Karpas-422 (cell line): ENCODE results near the gene XRCC5. TPM values are rescaled to one million over a fixed set of nuclear protein-coding genes. Genes with fewer than 3 reads are reported as not detected.

Experiments used
- DNase-seq: peaks from one replicate; pipeline ENCODE4 v3.0.0-alpha.2; 2015
- H2AFZ ChIP-seq: fragments of 200-600 bp; sonication (generic); 2 replicates; pipeline ENCODE4 v1.6.1; 2014; ENCODE audit warnings: antibody characterized with exemption, low read length, mixed read lengths
- H3K27ac ChIP-seq: fragments of 200-600 bp; sonication (generic); 2 replicates; pipeline ENCODE4 v1.5.1; 2014; ENCODE audit warnings: mild to moderate bottlenecking, low read length, moderate library complexity
- H3K27me3 ChIP-seq: fragments of 200-600 bp; sonication (generic); 2 replicates; pipeline ENCODE4 v1.6.1; 2014; ENCODE audit warnings: low read length, mixed read lengths
- H3K36me3 ChIP-seq: fragments of 200-600 bp; sonication (generic); 2 replicates; pipeline ENCODE4 v1.6.1; 2014; ENCODE audit warnings: low read length, mixed read lengths; ENCODE audit not compliant: insufficient read depth
- H3K4me1 ChIP-seq: fragments of 200-600 bp; sonication (generic); 2 replicates; pipeline ENCODE4 v1.6.1; 2014; ENCODE audit warnings: mild to moderate bottlenecking, low read length, mixed read lengths
- H3K4me2 ChIP-seq: fragments of 200-600 bp; sonication (generic); 2 replicates; pipeline ENCODE4 v1.6.1; 2014; ENCODE audit warnings: low read length, low read depth, mild to moderate bottlenecking; ENCODE audit not compliant: poor library complexity, severe bottlenecking
- H3K4me3 ChIP-seq: fragments of 200-600 bp; sonication (generic); 2 replicates; pipeline ENCODE4 v1.5.1; 2014; ENCODE audit warnings: mild to moderate bottlenecking, antibody characterized with exemption, low read length, mixed read lengths
- H3K79me2 ChIP-seq: fragments of 200-600 bp; sonication (generic); 2 replicates; pipeline ENCODE4 v1.6.1; 2014; ENCODE audit warnings: mild to moderate bottlenecking, low read length, mixed read lengths
- H3K9ac ChIP-seq: fragments of 200-600 bp; sonication (generic); 2 replicates; pipeline ENCODE4 v1.6.0; 2014; ENCODE audit warnings: low read length
- H3K9me2 ChIP-seq: fragments of 200-600 bp; sonication (generic), shearing (Covaris generic); replicated peaks from 2 replicates; pipeline ENCODE4 v1.6.0; 2014; ENCODE audit warnings: mild to moderate bottlenecking, low read length, moderate library complexity; ENCODE audit not compliant: insufficient read depth
- H3K9me3 ChIP-seq: fragments of 300-700, 200-600 bp; sonication (generic); 2 replicates; pipeline ENCODE4 v1.6.1; 2014; ENCODE audit warnings: low read length, mixed read lengths
- H4K20me1 ChIP-seq: fragments of 200-600 bp; sonication (generic); 2 replicates; pipeline ENCODE4 v1.6.1; 2014; ENCODE audit warnings: mild to moderate bottlenecking, antibody characterized with exemption, low read length, low read depth; ENCODE audit not compliant: insufficient read depth
- total RNA-seq: library from RNA; depleted of rRNA; stranded (reverse); fragments of >200 nt; shearing (Covaris generic); gene quantifications from 2 replicates; pipeline ENCODE4 v1.2.3, GENCODE V29; 2014; ENCODE audit warnings: low replicate concordance

XRCC5 gene
- total RNA-seq, 1 experiment from 2014 or later = 107 TPM

GRCh38 chr2:216082117-216082711 lies 26.9 kb upstream of the XRCC5 start:
- H3K4me1 ChIP-seq = no peaks in the 10 kb centered on the region
- no peak overlapping the region for H2AFZ ChIP-seq
- H3K27me3 ChIP-seq = no peaks in the 10 kb centered on the region
- H4K20me1 ChIP-seq = no peaks in the 10 kb centered on the region
- H3K9me2 ChIP-seq = no peaks in the 10 kb centered on the region
- DNase-seq = no peak
- no peak overlapping the region for H3K9ac ChIP-seq
- H3K36me3 ChIP-seq = no peaks in the 10 kb centered on the region
- peak overlapping the region; percentile 51; the same call in 1 of the 2 replicates for H3K4me3 ChIP-seq
- no peaks in the 10 kb centered on the region for H3K9me3 ChIP-seq
- no peaks in the 10 kb centered on the region for H3K79me2 ChIP-seq
- no peak overlapping the region for H3K27ac ChIP-seq
- peak overlapping the region; percentile 45 for H3K4me2 ChIP-seq

- Histone ChIP-seq H3K4me2 (no peak overlapping the region), H3K4me1 (no peaks in the 10 kb centered on the region)
- DNase-seq = no peak
Observed at GRCh38 chr2:216082805-216083204, 26.3 kb upstream of the XRCC5 start.

GRCh38 chr2:216083464-216084281 lies 25.5 kb upstream of the XRCC5 start:
- DNase-seq = no peak

More at GRCh38 chr2:216082805-216083204, 26.3 kb upstream of the XRCC5 start:
- Histone ChIP-seq H3K9me2 (no peaks in the 10 kb centered on the region), H4K20me1 (no peaks in the 10 kb centered on the region), H3K9ac (no peak overlapping the region), H3K9me3 (no peaks in the 10 kb centered on the region), H3K79me2 (no peaks in the 10 kb centered on the region), H3K27me3 (no peaks in the 10 kb centered on the region), H3K36me3 (no peaks in the 10 kb centered on the region), H2AFZ (no peak overlapping the region), H3K27ac (no peak overlapping the region), H3K4me3 (no peak overlapping the region)

GRCh38 chr2:216084547-216084946 lies 24.6 kb upstream of the XRCC5 start:
- Histone ChIP-seq H3K9me3 (no peaks in the 10 kb centered on the region), H3K9me2 (no peaks in the 10 kb centered on the region), H3K4me3 (no peak overlapping the region), H2AFZ (no peak overlapping the region), H3K27ac (no peak overlapping the region), H3K27me3 (no peaks in the 10 kb centered on the region), H3K4me1 (no peaks in the 10 kb centered on the region), H4K20me1 (no peaks in the 10 kb centered on the region), H3K36me3 (no peaks in the 10 kb centered on the region), H3K4me2 (no peak overlapping the region), H3K9ac (no peak overlapping the region), H3K79me2 (no peaks in the 10 kb centered on the region)
- DNase-seq = no peak

More at GRCh38 chr2:216083464-216084281, 25.5 kb upstream of the XRCC5 start:
- Histone ChIP-seq H2AFZ (no peak overlapping the region), H4K20me1 (no peaks in the 10 kb centered on the region), H3K27ac (no peak overlapping the region), H3K9me3 (no peaks in the 10 kb centered on the region), H3K4me2 (no peak overlapping the region), H3K4me1 (no peaks in the 10 kb centered on the region), H3K4me3 (no peak overlapping the region), H3K36me3 (no peaks in the 10 kb centered on the region), H3K27me3 (no peaks in the 10 kb centered on the region), H3K79me2 (no peaks in the 10 kb centered on the region), H3K9ac (no peak overlapping the region), H3K9me2 (no peaks in the 10 kb centered on the region)

GRCh38 chr2:216086207-216086893 lies 22.8 kb upstream of the XRCC5 start:
- H3K36me3 ChIP-seq = no peaks in the 10 kb centered on the region
- H3K9ac ChIP-seq = no peak overlapping the region
- H3K4me1 ChIP-seq = no peaks in the 10 kb centered on the region
- H3K4me2 ChIP-seq = no peak overlapping the region
- H3K27ac ChIP-seq = no peak overlapping the region
- H2AFZ ChIP-seq = no peak overlapping the region
- H4K20me1 ChIP-seq = no peaks in the 10 kb centered on the region
- no peaks in the 10 kb centered on the region for H3K9me2 ChIP-seq
- H3K9me3 ChIP-seq = no peaks in the 10 kb centered on the region
- no peak for DNase-seq
- H3K4me3 ChIP-seq = no peak overlapping the region
- no peaks in the 10 kb centered on the region for H3K27me3 ChIP-seq
- no peaks in the 10 kb centered on the region for H3K79me2 ChIP-seq

GRCh38 chr2:216090369-216090786 lies 18.8 kb upstream of the XRCC5 start:
- Histone ChIP-seq H3K36me3 (no peaks in the 10 kb centered on the region), H3K27ac (no peak overlapping the region), H3K9me2 (no peaks in the 10 kb centered on the region), H3K4me2 (no peak overlapping the region), H3K27me3 (no peaks in the 10 kb centered on the region), H3K9me3 (no peaks in the 10 kb centered on the region), H3K4me1 (no peaks in the 10 kb centered on the region), H3K9ac (no peak overlapping the region), H2AFZ (no peak overlapping the region), H3K4me3 (no peak overlapping the region), H4K20me1 (no peaks in the 10 kb centered on the region), H3K79me2 (no peaks in the 10 kb centered on the region)
- no peak for DNase-seq

GRCh38 chr2:216092646-216093045 lies 16.5 kb upstream of the XRCC5 start:
- Histone ChIP-seq H3K9me3 (no peaks in the 10 kb centered on the region), H3K27me3 (no peaks in the 10 kb centered on the region), H3K9me2 (no peaks in the 10 kb centered on the region), H3K4me1 (no peaks in the 10 kb centered on the region), H3K79me2 (no peaks in the 10 kb centered on the region), H3K36me3 (no peaks in the 10 kb centered on the region), H4K20me1 (no peaks in the 10 kb centered on the region), H3K9ac (no peak overlapping the region), H3K4me3 (no peak overlapping the region), H3K27ac (no peak overlapping the region), H3K4me2 (no peak overlapping the region), H2AFZ (no peak overlapping the region)
- DNase-seq = no peak

- H3K36me3 ChIP-seq = no peaks in the 10 kb centered on the region
- no peak overlapping the region for H3K4me3 ChIP-seq
- no peak for DNase-seq
- no peak overlapping the region for H2AFZ ChIP-seq
- H3K27me3 ChIP-seq = no peaks in the 10 kb centered on the region
- no peaks in the 10 kb centered on the region for H3K79me2 ChIP-seq
- H3K9me3 ChIP-seq = no peaks in the 10 kb centered on the region
- H3K9me2 ChIP-seq = no peaks in the 10 kb centered on the region
- no peak overlapping the region for H3K4me2 ChIP-seq
- no peaks in the 10 kb centered on the region for H3K4me1 ChIP-seq
- no peak overlapping the region for H3K27ac ChIP-seq
- no peaks in the 10 kb centered on the region for H4K20me1 ChIP-seq
- no peak overlapping the region for H3K9ac ChIP-seq
Observed at GRCh38 chr2:216094701-216095100, 14.4 kb upstream of the XRCC5 start.
